Measurements from ENCODE around the gene PIAS1.
"Not testable (repeated sequence)": the region's sequence is repeated elsewhere in the genome, so short reads cannot be mapped to it uniquely, and the experiment has no call there.

Gene PIAS1

GRCh38 chr15:68205954-68206539, 151.9 kb downstream of the PIAS1 start:
- no peak for DNase-seq

- no peak for DNase-seq
Measured at GRCh38 chr15:68206711-68207151, 152.6 kb downstream of the PIAS1 start.

- no peak for DNase-seq
Measured at GRCh38 chr15:68207176-68207935, 153.2 kb downstream of the PIAS1 start.

GRCh38 chr15:68208136-68208535, 154.0 kb downstream of the PIAS1 start:
- DNase-seq: no peak

GRCh38 chr15:68208636-68209240, 154.6 kb downstream of the PIAS1 start:
- DNase-seq: no peak

GRCh38 chr15:68209272-68209671, 155.2 kb downstream of the PIAS1 start:
- no peak for DNase-seq

- no peak for DNase-seq
Measured at GRCh38 chr15:68209735-68210408, 155.8 kb downstream of the PIAS1 start.

GRCh38 chr15:68210409-68210756, 156.3 kb downstream of the PIAS1 start:
- DNase-seq: no peak

GRCh38 chr15:68210821-68211655, 156.9 kb downstream of the PIAS1 start:
- DNase-seq: peak; percentile 14

- no peak for DNase-seq
Measured at GRCh38 chr15:68211656-68212320, 157.7 kb downstream of the PIAS1 start.

- not testable (repeated sequence) for DNase-seq
Measured at GRCh38 chr15:68213491-68213845, 159.4 kb downstream of the PIAS1 start.

- no peak for DNase-seq
Measured at GRCh38 chr15:68213991-68214837, 160.1 kb downstream of the PIAS1 start.

- DNase-seq: no peak
Measured at GRCh38 chr15:68214838-68215254, 160.7 kb downstream of the PIAS1 start.

GRCh38 chr15:68217341-68217740, 163.2 kb downstream of the PIAS1 start:
- DNase-seq: no peak

GRCh38 chr15:68218331-68218730, 164.2 kb downstream of the PIAS1 start:
- DNase-seq: no peak

GRCh38 chr15:68218847-68219798, 165.0 kb downstream of the PIAS1 start:
- DNase-seq: no peak

- DNase-seq: no peak
Measured at GRCh38 chr15:68220489-68220888, 166.4 kb downstream of the PIAS1 start.

- no peak for DNase-seq
Measured at GRCh38 chr15:68220967-68221366, 166.9 kb downstream of the PIAS1 start.

- not testable (repeated sequence) for DNase-seq
Measured at GRCh38 chr15:68221530-68222431, 167.7 kb downstream of the PIAS1 start.

Data from NCI-H345 (cell line).